Hepatocyte (in vitro differentiated cells): ENCODE data around the gene PPFIA2.

Experiments
- CTCF ChIP-seq: fragments of 200-600 bp; sonication (generic); IDR thresholded peaks from 2 replicates; pipeline ENCODE4 v1.5.1; 2016; ENCODE audit warnings: antibody characterized with exemption, mild to moderate bottlenecking; ENCODE audit not compliant: poor library complexity
- EZH2 ChIP-seq: fragments of 200-600 bp; sonication (generic); IDR thresholded peaks from 2 replicates; pipeline ENCODE4 v1.6.1; 2016; ENCODE audit warnings: antibody characterized with exemption, mild to moderate bottlenecking, borderline replicate concordance
- EZH2phosphoT487 ChIP-seq: fragments of 200-600 bp; sonication (generic); IDR thresholded peaks from one replicate; pipeline ENCODE4 v1.6.1; 2018; ENCODE audit warnings: antibody characterized with exemption, mild to moderate bottlenecking, low read depth, moderate library complexity; ENCODE audit not compliant: unreplicated experiment, severe bottlenecking

GRCh38 chr12:81222846-81223592, 536.1 kb downstream of the PPFIA2 start:
- no peak for TF ChIP-seq CTCF
- no peak for TF ChIP-seq EZH2phosphoT487
- TF ChIP-seq EZH2, result no peak
